Chondrocyte (in vitro differentiated cells): ENCODE data around the gene CKMT1A. TPM values are rescaled to one million over a fixed set of nuclear protein-coding genes. Genes with fewer than 3 reads are reported as not detected.
"Not testable (repeated sequence)": the region's sequence is repeated elsewhere in the genome, so short reads cannot be mapped to it uniquely, and the experiment has no call there.

Experiments used
- DNase-seq: peaks from one replicate; pipeline ENCODE4 v3.0.0; 2021; ENCODE audit warnings: mixed read lengths, low spot score
- H3K27ac Mint-ChIP-seq: one replicate; pipeline ENCODE4 v1.8.0; 2021; ENCODE audit warnings: mild to moderate bottlenecking, moderate library complexity, mixed read lengths; ENCODE audit not compliant: unreplicated experiment
- H3K27me3 Mint-ChIP-seq: 2 replicates; pipeline ENCODE4 v1.8.0; 2021; ENCODE audit warnings: low read depth, mixed read lengths
- H3K36me3 Mint-ChIP-seq: 2 replicates; pipeline ENCODE4 v1.8.0; 2021; ENCODE audit warnings: low read depth, mixed read lengths
- H3K4me1 Mint-ChIP-seq: 2 replicates; pipeline ENCODE4 v1.8.0; 2021; ENCODE audit warnings: low read depth, mild to moderate bottlenecking, mixed read lengths
- H3K4me3 Mint-ChIP-seq: one replicate; pipeline ENCODE4 v1.8.0; 2021; ENCODE audit warnings: mild to moderate bottlenecking, moderate library complexity, mixed read lengths; ENCODE audit not compliant: unreplicated experiment
- H3K9me3 Mint-ChIP-seq: 2 replicates; pipeline ENCODE4 v1.8.0; 2021; ENCODE audit warnings: low read depth, mixed read lengths
- total RNA-seq: library from RNA; stranded (reverse); gene quantifications from 3 replicates; pipeline ENCODE4 v1.2.1, GENCODE V29; 2021
- TF ChIP-seq, protein P1 (sequence below): fragments of 200-600 bp; sonication (generic); IDR thresholded peaks from 2 replicates; pipeline ENCODE4 v1.5.0; 2021; ENCODE audit warnings: antibody characterized with exemption, mild to moderate bottlenecking, moderate library complexity

The CKMT1A gene
- total RNA-seq, 1 donor from 2014 or later, result not detected

- TF ChIP-seq, protein P1, sequence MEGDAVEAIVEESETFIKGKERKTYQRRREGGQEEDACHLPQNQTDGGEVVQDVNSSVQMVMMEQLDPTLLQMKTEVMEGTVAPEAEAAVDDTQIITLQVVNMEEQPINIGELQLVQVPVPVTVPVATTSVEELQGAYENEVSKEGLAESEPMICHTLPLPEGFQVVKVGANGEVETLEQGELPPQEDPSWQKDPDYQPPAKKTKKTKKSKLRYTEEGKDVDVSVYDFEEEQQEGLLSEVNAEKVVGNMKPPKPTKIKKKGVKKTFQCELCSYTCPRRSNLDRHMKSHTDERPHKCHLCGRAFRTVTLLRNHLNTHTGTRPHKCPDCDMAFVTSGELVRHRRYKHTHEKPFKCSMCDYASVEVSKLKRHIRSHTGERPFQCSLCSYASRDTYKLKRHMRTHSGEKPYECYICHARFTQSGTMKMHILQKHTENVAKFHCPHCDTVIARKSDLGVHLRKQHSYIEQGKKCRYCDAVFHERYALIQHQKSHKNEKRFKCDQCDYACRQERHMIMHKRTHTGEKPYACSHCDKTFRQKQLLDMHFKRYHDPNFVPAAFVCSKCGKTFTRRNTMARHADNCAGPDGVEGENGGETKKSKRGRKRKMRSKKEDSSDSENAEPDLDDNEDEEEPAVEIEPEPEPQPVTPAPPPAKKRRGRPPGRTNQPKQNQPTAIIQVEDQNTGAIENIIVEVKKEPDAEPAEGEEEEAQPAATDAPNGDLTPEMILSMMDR, result no peak
- H3K4me1 Mint-ChIP-seq, result no peaks in the 10 kb centered on the region
- no peak overlapping the region for H3K4me3 Mint-ChIP-seq
- no peak for DNase-seq
- H3K9me3 Mint-ChIP-seq, result no peaks in the 10 kb centered on the region
- H3K36me3 Mint-ChIP-seq, result no peaks in the 10 kb centered on the region
- H3K27ac Mint-ChIP-seq, result no peak overlapping the region
- peaks cover 34% of the 10 kb centered on the region for H3K27me3 Mint-ChIP-seq
Measured at GRCh38 chr15:43702174-43702573, 8.5 kb downstream of the CKMT1A start.

- H3K4me1 Mint-ChIP-seq, result no peaks in the 10 kb centered on the region
- peaks cover 27% of the 10 kb centered on the region for H3K27me3 Mint-ChIP-seq
- no peaks in the 10 kb centered on the region for H3K9me3 Mint-ChIP-seq
- H3K4me3 Mint-ChIP-seq, result no peak overlapping the region
- no peak overlapping the region for H3K27ac Mint-ChIP-seq
- no peak for DNase-seq
- TF ChIP-seq, protein P1, result no peak
- no peaks in the 10 kb centered on the region for H3K36me3 Mint-ChIP-seq
Measured at GRCh38 chr15:43702701-43703424, 9.2 kb downstream of the CKMT1A start.

- H3K4me1 Mint-ChIP-seq, DNase-seq, H3K27ac Mint-ChIP-seq, H3K4me3 Mint-ChIP-seq, H3K27me3 Mint-ChIP-seq, H3K9me3 Mint-ChIP-seq, H3K36me3 Mint-ChIP-seq: not testable (repeated sequence)
Measured at GRCh38 chr15:43710431-43711131, 16.9 kb downstream of the CKMT1A start.

DNA sequence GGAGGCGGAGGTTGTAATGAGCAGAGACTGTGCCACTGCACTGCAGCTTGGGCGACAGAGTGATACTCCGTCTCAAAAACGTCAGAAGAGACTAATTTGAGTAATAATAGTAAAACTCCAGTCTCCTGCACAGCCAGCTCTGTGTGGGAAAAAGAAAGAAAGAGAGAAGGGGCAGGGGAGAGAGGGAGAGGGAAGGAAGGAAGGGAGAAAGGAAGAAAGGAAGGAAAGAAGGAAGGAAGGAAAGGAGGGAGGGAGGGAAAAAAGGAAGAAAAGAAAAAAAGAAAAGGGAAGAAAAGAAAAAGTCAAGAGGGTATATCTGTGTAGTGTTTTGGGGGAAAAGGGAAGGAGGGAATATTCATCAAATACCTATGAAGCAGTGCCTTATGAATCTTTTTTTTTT lies 29.5 kb downstream of the CKMT1A start:
- Mint-ChIP-seq H3K9me3 (no peaks in the 10 kb centered on the region), H3K4me1 (no peaks in the 10 kb centered on the region), H3K4me3 (no peak overlapping the region), H3K27me3 (peaks cover 26% of the 10 kb centered on the region), H3K27ac (no peak overlapping the region), H3K36me3 (no peaks in the 10 kb centered on the region)
- DNase-seq, result no peak
- TF ChIP-seq, protein P1, result no peak

DNA sequence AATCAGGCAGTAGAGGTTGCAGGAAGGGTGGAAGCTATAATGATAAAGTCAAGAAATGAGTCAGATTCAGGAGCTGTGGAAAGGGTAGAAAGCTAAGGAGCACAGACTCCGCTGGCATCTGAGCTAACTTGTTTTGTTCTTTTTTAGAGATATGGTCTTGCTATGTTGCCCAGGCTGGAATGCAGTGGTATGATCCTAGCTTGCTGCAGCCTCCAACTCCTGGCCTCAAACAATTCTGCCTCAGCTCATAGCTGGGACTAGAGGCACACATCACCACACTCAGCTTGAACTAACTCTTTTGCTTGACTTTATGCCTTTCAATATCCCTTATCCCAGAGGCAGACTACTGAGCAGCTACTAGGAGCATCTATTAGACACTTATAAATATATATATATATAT lies 32.6 kb downstream of the CKMT1A start:
- H3K36me3 Mint-ChIP-seq, H3K27ac Mint-ChIP-seq, H3K9me3 Mint-ChIP-seq, DNase-seq, H3K4me1 Mint-ChIP-seq, H3K4me3 Mint-ChIP-seq: not testable (repeated sequence)
- H3K27me3 Mint-ChIP-seq, result peaks cover 13% of the 10 kb centered on the region

DNA sequence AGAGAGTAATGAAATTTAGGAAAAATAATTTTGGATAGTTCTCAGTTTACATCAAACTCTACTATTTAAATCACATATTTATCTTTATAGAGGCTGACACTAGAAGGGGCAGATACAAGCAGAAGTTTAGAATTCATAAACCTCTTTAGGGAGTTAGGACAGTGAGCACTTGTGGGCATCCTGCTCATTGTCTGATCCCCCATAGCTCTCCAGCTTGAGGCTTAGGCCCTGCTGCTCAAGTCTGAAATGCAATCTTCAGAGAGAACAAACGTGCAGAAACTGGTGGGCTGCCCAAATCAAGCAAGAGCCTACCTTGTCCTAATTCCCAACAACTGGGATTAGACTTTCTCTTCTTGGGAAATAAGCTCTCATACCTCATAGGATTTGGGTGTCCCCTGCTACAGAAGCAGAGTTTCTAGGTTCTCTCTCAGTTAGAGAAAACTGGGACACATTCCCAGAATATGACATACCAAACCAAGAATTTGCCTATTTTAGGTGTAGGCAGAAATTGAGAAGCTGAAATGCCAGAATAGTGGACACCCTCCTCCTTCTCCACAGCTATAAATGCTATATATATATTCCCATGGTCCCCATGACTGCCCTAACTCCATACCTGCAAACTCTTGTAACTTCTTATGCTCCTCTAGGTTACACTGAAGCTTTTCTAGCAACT lies 34.5 kb downstream of the CKMT1A start:
- H3K36me3 Mint-ChIP-seq, H3K9me3 Mint-ChIP-seq, H3K4me3 Mint-ChIP-seq, H3K27me3 Mint-ChIP-seq, H3K4me1 Mint-ChIP-seq, DNase-seq: not testable (repeated sequence)
- peak overlapping the region; percentile 24 for H3K27ac Mint-ChIP-seq
